ENCODE data around the gene UQCRC1.

UQCRC1 gene

GRCh38 chr3:48598323-48599076, 10.9 kb downstream of the UQCRC1 start:
- no peak for DNase-seq

GRCh38 chr3:48597408-48597800, 12.0 kb downstream of the UQCRC1 start:
- no peak for DNase-seq

GRCh38 chr3:48596676-48597407, 12.6 kb downstream of the UQCRC1 start:
- DNase-seq = no peak

- DNase-seq = no peak
These were observed 13.3 kb downstream of the UQCRC1 start for GRCh38 chr3:48596157-48596556.

- DNase-seq = no peak
These were observed 13.8 kb downstream of the UQCRC1 start for GRCh38 chr3:48595526-48596121.

- DNase-seq = no peak
These were observed 14.3 kb downstream of the UQCRC1 start, which contains the start of gene COL7A1 for GRCh38 chr3:48595075-48595525. TSS of gene COL7A1 (minus strand) at chr3:48595329. CDS start at chr3:48595159, 170 bp downstream.

- DNase-seq = no peak
These were observed 14.9 kb downstream of the UQCRC1 start for GRCh38 chr3:48594417-48595049.

- no peak for DNase-seq
These were observed 16.1 kb downstream of the UQCRC1 start for GRCh38 chr3:48593337-48593736.

- DNase-seq = no peak
These were observed 16.8 kb downstream of the UQCRC1 start for GRCh38 chr3:48592519-48593087.

- DNase-seq = no peak
These were observed 17.4 kb downstream of the UQCRC1 start for GRCh38 chr3:48591886-48592518.

- DNase-seq = no peak
These were observed 18.0 kb downstream of the UQCRC1 start for GRCh38 chr3:48591436-48591835.

- DNase-seq = no peak
These were observed 21.2 kb downstream of the UQCRC1 start for GRCh38 chr3:48588230-48588629.

- DNase-seq = no peak
These were observed 21.8 kb downstream of the UQCRC1 start for GRCh38 chr3:48587686-48588085.

GRCh38 chr3:48585411-48585810, 24.0 kb downstream of the UQCRC1 start:
- DNase-seq = no peak

- no peak for DNase-seq
These were observed 24.6 kb downstream of the UQCRC1 start for GRCh38 chr3:48584836-48585235.

GRCh38 chr3:48581621-48582481, 27.6 kb downstream of the UQCRC1 start:
- no peak for DNase-seq

GRCh38 chr3:48576647-48577046, 32.8 kb downstream of the UQCRC1 start:
- no peak for DNase-seq

- no peak for DNase-seq
These were observed 34.1 kb downstream of the UQCRC1 start for GRCh38 chr3:48575366-48575765.

- DNase-seq = no peak
These were observed 35.4 kb downstream of the UQCRC1 start for GRCh38 chr3:48573973-48574585.

- DNase-seq = no peak
These were observed 36.9 kb downstream of the UQCRC1 start for GRCh38 chr3:48572517-48572916.

- no peak for DNase-seq
These were observed 37.5 kb downstream of the UQCRC1 start for GRCh38 chr3:48571938-48572337.
